HepG2 (cell line): ENCODE measurements around the gene SNRPD3. TPM values are rescaled to one million over a fixed set of nuclear protein-coding genes. Genes with fewer than 3 reads are reported as not detected.

Source experiments
- GMEB2 ChIP-seq: IDR thresholded peaks from 2 replicates; pipeline ENCODE4 v1.6.1; 2016; ENCODE audit warnings: missing biosample characterization, missing genetic modification reagents, low read depth
- LRRFIP1 ChIP-seq: sonication (generic); formaldehyde crosslinking; conservative IDR thresholded peaks from 2 replicates; pipeline ENCODE4 v1.4.0; 2020; ENCODE audit warnings: missing genetic modification reagents
- MEIS1 ChIP-seq: sonication (generic); formaldehyde crosslinking; IDR thresholded peaks from 2 replicates; pipeline ENCODE4 v1.9.0; 2021; ENCODE audit warnings: mild to moderate bottlenecking, missing genetic modification reagents, moderate library complexity, borderline replicate concordance
- NCOR1 ChIP-seq: fragments of 200-600 bp; sonication (generic); IDR thresholded peaks from 2 replicates; pipeline ENCODE4 v1.7.0; 2017; ENCODE audit warnings: antibody characterized with exemption, low read length, borderline replicate concordance
- SYNCRIP ChIP-seq: fragments of 200-400 bp; formaldehyde crosslinking; IDR thresholded peaks from 2 replicates; pipeline ENCODE4 v1.6.1; 2018; ENCODE audit warnings: mild to moderate bottlenecking, low read depth, low read length; ENCODE audit not compliant: insufficient read depth
- TERF1 ChIP-seq: sonication (generic); formaldehyde crosslinking; IDR thresholded peaks from 2 replicates; pipeline ENCODE4 v1.8.0; 2022; ENCODE audit warnings: mild to moderate bottlenecking, missing genetic modification reagents, moderate library complexity
- ZBTB33 ChIP-seq: sonication (generic); formaldehyde crosslinking; IDR thresholded peaks from 2 replicates; pipeline ENCODE4 v1.4.0; 2020; ENCODE audit warnings: missing genetic modification reagents
- ZNF597 ChIP-seq: sonication (generic); formaldehyde crosslinking; IDR thresholded peaks from 2 replicates; pipeline ENCODE4 v1.5.0; 2020; ENCODE audit warnings: missing genetic modification reagents
- ZNF816 ChIP-seq: sonication (generic); formaldehyde crosslinking; IDR thresholded peaks from 2 replicates; pipeline ENCODE4 v1.8.0; 2022; ENCODE audit warnings: missing genetic modification reagents, mild to moderate bottlenecking, borderline replicate concordance
- polyA plus RNA-seq, 8 experiments: library from polyadenylated mRNA; depleted of rRNA in 3 of 8; stranded (reverse) in 7 of 8; unstranded in 1 of 8; fragments of >200 nt; fragmentation: Illumina TruSeq in 4 of 8; extraction: Trizol in 4 of 8; gene quantifications; 2 replicates each; pipeline versions ENCODE4 v1.2.1 to v1.2.3, GENCODE V29; 2011 to 2016; ENCODE audit warnings: low read depth in 4 of 8, missing spikeins in 1 of 8, mixed read lengths in 1 of 8; ENCODE audit not compliant: insufficient read depth in 1 of 8
- total RNA-seq, 5 experiments: library from RNA; depleted of rRNA; stranded (reverse); fragments of >200 nt; fragmentation: Illumina TruSeq; extraction: Trizol; gene quantifications; 2 replicates each; pipeline ENCODE4 v1.2.3, GENCODE V29; 2016; ENCODE audit warnings: low read depth in 1 of 5
- TF ChIP-seq, protein P1 (sequence below): sonication (generic); formaldehyde crosslinking; IDR thresholded peaks from 2 replicates; pipeline ENCODE4 v1.8.1; 2023; ENCODE audit warnings: mild to moderate bottlenecking, missing genetic modification reagents
- TF ChIP-seq, protein P2 (sequence below), 2 experiments: fragments of 450-650 bp in 1 of 2; sonication (generic) in 1 of 2; formaldehyde crosslinking; IDR thresholded peaks; 2 replicates each; pipeline versions ENCODE4 v1.5.0 to v1.8.0; 2020 to 2022; ENCODE audit warnings: mild to moderate bottlenecking in 1 of 2, missing genetic modification reagents in 1 of 2

The SNRPD3 gene
- total and polyA plus RNA-seq, 2 of the 13 experiments (the other 11 are each of a cell fraction or from before 2014, with no cell fraction given), result 110 to 209 TPM

- TF ChIP-seq MEIS1 (no peak), NCOR1 (no peak), GMEB2 (CRISPR knock-in tag) (no peak), ZNF597 (CRISPR knock-in tag) (no peak), SYNCRIP (no peak), LRRFIP1 (no peak), TERF1 (CRISPR knock-in tag) (no peak), ZBTB33 (CRISPR knock-in tag) (no peak; the same call in 1 of the 2 replicates), ZNF816 (CRISPR knock-in tag) (peak; percentile 95; the same call in 1 of the 2 replicates)
- TF ChIP-seq, protein P1, sequence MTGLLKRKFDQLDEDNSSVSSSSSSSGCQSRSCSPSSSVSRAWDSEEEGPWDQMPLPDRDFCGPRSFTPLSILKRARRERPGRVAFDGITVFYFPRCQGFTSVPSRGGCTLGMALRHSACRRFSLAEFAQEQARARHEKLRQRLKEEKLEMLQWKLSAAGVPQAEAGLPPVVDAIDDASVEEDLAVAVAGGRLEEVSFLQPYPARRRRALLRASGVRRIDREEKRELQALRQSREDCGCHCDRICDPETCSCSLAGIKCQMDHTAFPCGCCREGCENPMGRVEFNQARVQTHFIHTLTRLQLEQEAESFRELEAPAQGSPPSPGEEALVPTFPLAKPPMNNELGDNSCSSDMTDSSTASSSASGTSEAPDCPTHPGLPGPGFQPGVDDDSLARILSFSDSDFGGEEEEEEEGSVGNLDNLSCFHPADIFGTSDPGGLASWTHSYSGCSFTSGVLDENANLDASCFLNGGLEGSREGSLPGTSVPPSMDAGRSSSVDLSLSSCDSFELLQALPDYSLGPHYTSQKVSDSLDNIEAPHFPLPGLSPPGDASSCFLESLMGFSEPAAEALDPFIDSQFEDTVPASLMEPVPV, result peak; percentile 52; the same call in 1 of the 2 replicates
- TF ChIP-seq, protein P2, sequence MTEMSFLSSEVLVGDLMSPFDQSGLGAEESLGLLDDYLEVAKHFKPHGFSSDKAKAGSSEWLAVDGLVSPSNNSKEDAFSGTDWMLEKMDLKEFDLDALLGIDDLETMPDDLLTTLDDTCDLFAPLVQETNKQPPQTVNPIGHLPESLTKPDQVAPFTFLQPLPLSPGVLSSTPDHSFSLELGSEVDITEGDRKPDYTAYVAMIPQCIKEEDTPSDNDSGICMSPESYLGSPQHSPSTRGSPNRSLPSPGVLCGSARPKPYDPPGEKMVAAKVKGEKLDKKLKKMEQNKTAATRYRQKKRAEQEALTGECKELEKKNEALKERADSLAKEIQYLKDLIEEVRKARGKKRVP (CRISPR knock-in tag; IDR thresholded peaks at IDR 0.05), result peak in 1 of 2 experiments; percentile 95; a peak in 2 of 4 replicates
These were observed 37.2 kb downstream of the SNRPD3 start, which contains the start of gene LRRC75B (continued) for GRCh38 chr22:24592851-24593558.
